GM13976 (cell line): ENCODE data around the gene PEMT.

Experiments
- DNase-seq: peaks from one replicate; pipeline ENCODE4 v3.0.0; 2012; ENCODE audit warnings: low spot score
- in situ Hi-C: fragments of 300-500 bp; cut with MboI; formaldehyde crosslinking; loops from one replicate; pipeline ENCODE4 v1.12.0; 2022; ENCODE audit warnings: low sequenced_read_pairs, mixed read lengths, inconsistent platforms; ENCODE audit not compliant: unreplicated experiment
- TF ChIP-seq, protein P1 (sequence below): IDR thresholded peaks from 2 replicates; pipeline ENCODE4 v1.5.1; 2012; ENCODE audit warnings: borderline replicate concordance, mild to moderate bottlenecking; ENCODE audit not compliant: insufficient read depth; ENCODE audit errors: extremely low read depth, missing control alignments, control extremely low read depth

The PEMT gene

DNA sequence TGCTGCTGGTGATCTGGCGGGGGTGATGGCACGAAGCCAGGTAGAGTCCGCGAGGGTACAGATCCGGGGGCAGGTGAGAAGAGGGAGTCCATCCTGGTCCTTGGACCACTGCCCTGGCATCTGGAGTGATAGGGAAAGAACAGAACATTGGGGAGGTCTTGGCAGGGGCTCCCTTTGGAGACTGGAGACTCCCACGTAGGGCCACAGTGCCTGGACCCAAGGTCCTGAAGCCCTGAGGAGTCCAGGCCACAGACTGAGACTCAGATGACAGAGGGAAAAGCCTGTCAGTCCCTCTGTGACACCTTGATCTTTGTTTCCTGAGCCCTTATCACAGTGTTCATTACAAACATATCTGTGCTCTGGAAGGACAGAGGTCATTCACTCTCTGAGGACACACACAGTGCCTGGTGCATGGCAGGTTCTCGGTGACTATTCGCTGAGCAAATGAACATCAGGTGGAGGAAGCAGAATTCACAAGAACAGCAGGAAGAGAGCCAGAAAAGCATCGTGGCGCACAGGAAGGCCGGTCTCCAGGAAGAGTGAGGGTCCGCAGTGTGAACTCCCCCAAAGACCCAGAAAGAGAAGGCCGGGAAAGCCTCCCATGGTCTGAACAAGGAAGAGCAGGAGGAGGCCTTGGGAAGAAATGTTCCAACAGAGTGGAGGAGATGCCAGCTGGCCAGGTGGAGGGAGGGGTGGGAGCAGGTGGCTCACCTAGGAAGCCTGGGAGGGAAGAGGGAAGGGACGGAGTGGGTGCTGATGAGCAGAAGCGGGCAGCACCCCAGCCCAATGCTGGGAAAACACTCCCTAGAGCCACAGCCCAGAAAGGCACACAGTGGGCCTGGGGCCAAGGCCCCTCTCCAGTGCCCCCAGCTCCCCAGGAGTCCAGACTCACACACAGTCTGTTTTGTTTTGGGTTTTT is 20.5 kb downstream of the PEMT start:
- DNase-seq: no peak
- TF ChIP-seq, protein P1, sequence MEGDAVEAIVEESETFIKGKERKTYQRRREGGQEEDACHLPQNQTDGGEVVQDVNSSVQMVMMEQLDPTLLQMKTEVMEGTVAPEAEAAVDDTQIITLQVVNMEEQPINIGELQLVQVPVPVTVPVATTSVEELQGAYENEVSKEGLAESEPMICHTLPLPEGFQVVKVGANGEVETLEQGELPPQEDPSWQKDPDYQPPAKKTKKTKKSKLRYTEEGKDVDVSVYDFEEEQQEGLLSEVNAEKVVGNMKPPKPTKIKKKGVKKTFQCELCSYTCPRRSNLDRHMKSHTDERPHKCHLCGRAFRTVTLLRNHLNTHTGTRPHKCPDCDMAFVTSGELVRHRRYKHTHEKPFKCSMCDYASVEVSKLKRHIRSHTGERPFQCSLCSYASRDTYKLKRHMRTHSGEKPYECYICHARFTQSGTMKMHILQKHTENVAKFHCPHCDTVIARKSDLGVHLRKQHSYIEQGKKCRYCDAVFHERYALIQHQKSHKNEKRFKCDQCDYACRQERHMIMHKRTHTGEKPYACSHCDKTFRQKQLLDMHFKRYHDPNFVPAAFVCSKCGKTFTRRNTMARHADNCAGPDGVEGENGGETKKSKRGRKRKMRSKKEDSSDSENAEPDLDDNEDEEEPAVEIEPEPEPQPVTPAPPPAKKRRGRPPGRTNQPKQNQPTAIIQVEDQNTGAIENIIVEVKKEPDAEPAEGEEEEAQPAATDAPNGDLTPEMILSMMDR: no peak
- in situ Hi-C loops: no loop called here

DNA sequence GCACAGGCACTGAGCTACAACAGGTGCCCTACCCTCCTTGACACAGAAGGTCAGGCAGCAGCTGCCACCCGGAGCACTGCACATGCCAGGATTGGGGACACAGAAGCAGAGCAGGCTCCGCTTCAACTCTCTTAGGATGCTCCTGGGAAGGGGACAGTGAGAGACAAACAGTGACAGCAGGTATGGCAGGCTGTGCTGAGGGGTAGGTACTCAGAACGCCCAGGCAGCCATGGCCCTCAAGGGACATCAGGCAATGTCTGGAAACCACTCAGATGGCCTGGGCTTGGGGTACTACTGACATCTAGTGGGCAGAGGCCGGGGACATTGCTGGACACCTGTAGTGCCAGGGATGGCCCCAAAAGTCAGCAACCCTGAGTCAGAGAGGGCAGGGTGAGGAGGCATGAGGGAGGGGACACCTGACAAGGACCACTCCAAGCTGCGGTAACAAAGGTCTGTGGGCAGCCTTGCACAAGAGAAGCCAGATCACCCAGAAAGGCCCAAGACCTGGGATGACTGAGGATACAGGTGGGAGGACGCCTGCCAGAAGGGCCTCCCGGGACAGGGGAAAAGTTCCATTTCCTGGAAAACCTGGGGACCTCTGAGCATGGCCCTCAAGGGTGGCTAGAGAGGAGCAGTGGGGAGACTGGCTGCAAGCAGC is 21.2 kb downstream of the PEMT start:
- in situ Hi-C loops: no loop called here
- DNase-seq: no peak
- TF ChIP-seq, protein P1: peak; percentile 9

DNA sequence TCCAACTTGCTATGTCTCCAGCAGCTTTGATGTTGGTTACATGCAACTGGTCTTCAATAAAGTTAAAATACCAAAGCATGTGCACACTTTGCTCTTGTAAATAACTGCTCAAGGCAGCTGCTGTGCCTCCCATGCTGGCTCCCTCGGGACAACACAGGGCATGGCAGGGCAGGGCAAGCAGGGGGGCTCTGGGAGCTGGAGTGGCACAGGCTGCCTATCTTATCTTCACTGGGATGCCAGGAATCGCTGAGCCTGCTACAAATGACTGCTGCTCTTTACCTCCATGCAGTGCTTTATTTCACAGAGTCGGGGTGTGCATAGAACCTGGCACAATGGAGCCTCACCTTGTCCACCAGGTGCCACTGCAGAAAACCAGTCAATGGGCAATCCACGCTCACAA is 21.8 kb downstream of the PEMT start:
- in situ Hi-C loops: no loop called here
- TF ChIP-seq, protein P1: no peak
- DNase-seq: no peak

DNA sequence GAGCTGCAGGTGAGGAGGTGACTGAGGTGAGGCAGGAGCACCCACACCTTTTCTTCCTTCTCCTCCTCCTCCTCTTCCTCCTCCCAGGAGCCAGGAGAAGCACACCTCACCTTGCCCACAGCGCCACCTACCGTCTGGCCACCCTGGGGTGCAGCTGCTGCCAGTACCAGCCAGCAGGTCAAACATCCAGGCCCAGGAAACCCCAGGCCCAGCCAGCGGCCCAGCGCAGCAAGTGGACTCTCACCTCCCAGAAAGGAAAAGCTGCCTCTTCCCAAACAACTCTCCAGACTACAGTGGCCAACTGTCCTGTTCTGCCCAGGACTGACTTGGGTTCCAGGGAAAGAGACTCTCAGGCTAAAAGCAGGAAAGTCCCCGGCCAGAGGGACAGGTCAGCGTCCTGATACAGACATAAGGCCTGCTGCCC is 22.7 kb downstream of the PEMT start:
- in situ Hi-C loops: no loop called here

DNA sequence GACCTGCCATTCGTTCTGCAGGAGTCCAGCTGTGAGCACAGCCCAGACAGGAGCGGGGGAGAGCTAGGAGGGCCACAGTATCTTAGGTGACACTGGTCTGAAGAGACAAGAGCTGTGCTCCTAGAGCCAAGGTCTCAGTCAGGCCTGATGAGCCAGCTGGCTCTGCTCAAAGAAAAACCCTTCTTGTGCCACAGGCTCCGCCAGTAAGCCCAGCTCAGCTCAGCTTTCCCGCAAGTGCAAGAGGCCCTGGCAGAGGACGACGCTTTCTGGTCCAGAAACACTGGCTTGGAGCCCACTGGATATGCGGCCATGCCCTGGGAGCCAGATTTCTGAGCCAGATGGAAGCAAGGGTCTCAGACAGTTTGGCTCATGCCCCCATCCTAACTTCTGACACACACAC is 23.9 kb downstream of the PEMT start:
- TF ChIP-seq, protein P1: no peak
- in situ Hi-C loops: no loop called here
- DNase-seq: no peak

More for the DNA sequence above, 22.7 kb downstream of the PEMT start:
- TF ChIP-seq, protein P1: peak; percentile 67
- DNase-seq: peak; percentile 85

DNA sequence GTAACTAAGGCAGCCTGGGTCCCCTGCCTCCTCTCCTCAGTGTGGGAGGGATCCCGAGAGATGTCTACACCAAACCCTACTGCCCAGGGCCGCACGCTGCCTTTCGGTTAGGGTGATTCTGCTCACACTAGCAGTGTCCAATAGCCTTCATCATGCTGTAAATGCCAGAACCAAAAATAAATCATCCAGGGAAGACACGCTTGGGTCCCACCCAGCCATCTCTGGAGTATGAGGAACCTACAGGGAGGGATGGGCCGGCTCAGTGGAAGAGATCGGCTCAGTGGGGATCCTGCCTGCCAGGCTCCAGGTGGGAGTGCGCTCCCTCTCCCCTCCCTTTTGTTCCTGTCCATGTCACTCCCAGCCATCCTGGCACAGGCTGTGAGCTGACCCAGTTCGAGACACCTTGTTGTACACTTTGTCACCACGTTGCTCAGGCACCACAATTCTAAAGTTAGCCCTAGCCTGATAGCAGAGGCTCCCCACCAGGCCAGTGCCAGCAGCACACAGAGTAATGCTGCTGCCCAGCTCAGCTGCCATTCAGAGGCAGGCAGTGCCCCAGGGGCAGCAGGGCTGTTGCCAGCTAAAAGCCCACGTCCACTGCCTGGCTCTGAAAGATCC is 24.5 kb downstream of the PEMT start:
- in situ Hi-C loops: no loop called here
- no peak for DNase-seq
- TF ChIP-seq, protein P1: no peak
